ENCODE measurements around the gene OXCT1. TPM values are rescaled to one million over a fixed set of nuclear protein-coding genes. Genes with fewer than 3 reads are reported as not detected.

OXCT1 gene
- total and polyA plus RNA-seq, 2 of the 8 experiments (the other 6 are each of a cell fraction or from before 2014, with no cell fraction given), result 10.1 to 28.2 TPM

- Histone ChIP-seq H2BK12ac (ENCODE audit: low read depth, low read length) (no peak overlapping the region), H3K14ac (ENCODE audit: insufficient read length) (no peak overlapping the region), H2BK20ac (ENCODE audit: low read length) (no peak overlapping the region), H3K79me1 (ENCODE audit: low read depth, low read length) (no peaks in the 10 kb centered on the region), H3K18ac (ENCODE audit: extremely low read depth, low read length) (no peak overlapping the region), H2AK5ac (ENCODE audit: low read depth, low read length) (no peak overlapping the region), H3K4me2 (ENCODE audit: insufficient read depth in 1 of 2, low read depth in 2 of 2, low read length in 2 of 2) (no peak overlapping the region), H3K36me3 (ENCODE audit: control insufficient read depth in 2 of 4, insufficient read depth in 4 of 4, low read length in 3 of 4) (no peaks in the 10 kb centered on the region), H3K56ac (replicated peaks; ENCODE audit: insufficient read length, low read depth, low read length) (no peak overlapping the region), H3K9me3 (ENCODE audit: insufficient read depth in 2 of 2, low read depth in 1 of 2, low read length in 1 of 2) (no peaks in the 10 kb centered on the region), H3K4ac (replicated peaks; ENCODE audit: insufficient read length, low read depth, low read length) (no peak overlapping the region), H3K79me2 (ENCODE audit: control insufficient read depth in 1 of 2, insufficient read depth in 2 of 2, low read length in 2 of 2) (no peaks in the 10 kb centered on the region), H3K9ac (replicated peaks in 1 of 4; ENCODE audit: extremely low read depth in 1 of 4, low read depth in 3 of 4, low read length in 3 of 4) (no peak overlapping the region), H2BK15ac (ENCODE audit: low read length) (no peak overlapping the region), H4K20me1 (replicated peaks in 1 of 2; ENCODE audit: control insufficient read depth in 1 of 2, insufficient read depth in 2 of 2, low read length in 2 of 2) (no peaks in the 10 kb centered on the region), H3K27me3 (replicated peaks in 1 of 4; ENCODE audit: control insufficient read depth in 3 of 4, extremely low read depth in 1 of 4, insufficient read depth in 3 of 4, low read length in 3 of 4) (no peaks in the 10 kb centered on the region), H2BK120ac (replicated peaks; ENCODE audit: low read depth, low read length) (no peak overlapping the region), H4K5ac (ENCODE audit: insufficient read length, low read depth, low read length) (no peak overlapping the region), H3K23ac (ENCODE audit: insufficient read length) (no peak overlapping the region), H2BK5ac (ENCODE audit: low read depth, low read length) (no peak overlapping the region), H4K91ac (replicated peaks; ENCODE audit: insufficient read length, low read length) (no peak overlapping the region), H2AFZ (ENCODE audit: low read length) (no peak overlapping the region), H3K4me1 (replicated peaks in 1 of 4; ENCODE audit: control insufficient read depth in 3 of 4, insufficient read depth in 4 of 4, low read length in 3 of 4) (no peaks in the 10 kb centered on the region), H3K23me2 (ENCODE audit: low read depth, low read length) (no peaks in the 10 kb centered on the region), H3K4me3 (ENCODE audit: extremely low read depth in 1 of 4, insufficient read depth in 2 of 4, low read depth in 3 of 4, low read length in 4 of 4) (no peak overlapping the region), H4K8ac (ENCODE audit: extremely low read depth, insufficient read depth, low read length) (no peak overlapping the region), H3K27ac (ENCODE audit: low read depth, low read length) (no peak overlapping the region)
- ChIA-PET CTCF (ENCODE audit: partially characterized antibody) (no interaction called here), POLR2A (ENCODE audit: partially characterized antibody) (no interaction called here)
- 91% methylated on average over 2 of the region's 2 CpGs; no CpG with 5 or more reads in 1 of the 2 experiments for WGBS, 2 experiments (ENCODE audit: extremely low coverage in 1 of 2, insufficient coverage in 1 of 2, insufficient read length in 1 of 2, insufficient replicate concordance in 2 of 2, low coverage in 1 of 2, low lambda C conversion rate in 2 of 2, missing lambda C conversion rate in 1 of 2)
- DNase-seq (ENCODE audit: low read depth in 1 of 2, low spot score in 2 of 2) (no peak), FAIRE-seq (no peak)
- TF ChIP-seq BACH1 (IDR thresholded peaks at IDR 0.05; ENCODE audit: low read length), result no peak
- TF ChIP-seq BCL11A (IDR thresholded peaks at IDR 0.05; ENCODE audit: low read depth in 2 of 2, low read length in 2 of 2), result no peak
- no peak for TF ChIP-seq TBP (IDR thresholded peaks at IDR 0.05; ENCODE audit: low read depth, low read length)
- TF ChIP-seq MAX (IDR thresholded peaks at IDR 0.05), result no peak
- TF ChIP-seq ASH2L (IDR thresholded peaks at IDR 0.05; ENCODE audit: low read length), result no peak
- TF ChIP-seq CBX5 (IDR thresholded peaks at IDR 0.05; ENCODE audit: low read depth, low read length), result no peak
- no peak for TF ChIP-seq SIX5 (IDR thresholded peaks at IDR 0.05; ENCODE audit: low read depth, low read length)
- TF ChIP-seq POU5F1 (IDR thresholded peaks at IDR 0.05; ENCODE audit: low read depth, low read length), result no peak
Observed at GRCh38 chr5:41878173-41878572, 7.9 kb upstream of the OXCT1 start.

Data from H1 (cell line).